GM12878 (cell line): ENCODE measurements around the gene CCDC137. TPM values are rescaled to one million over a fixed set of nuclear protein-coding genes. Genes with fewer than 3 reads are reported as not detected.

Source experiments
- ATAC-seq: fragments of 200-7000 bp; cut with Tn5 transposase; 3 replicates; pipeline ENCODE4 v1.9.1; 2020; ENCODE audit warnings: mild to moderate bottlenecking, moderate library complexity
- BruUV-seq: library from RNA; stranded (reverse); fragments of 400-500 nt; replicated peaks from 2 replicates; lab custom pipeline; 2021; lab: Mats Ljungman, UMichigan
- CTCF ChIA-PET: fragments of 300-600 bp; sonication (Branson Sonifier 250); formaldehyde crosslinking; extraction: SDS; loops from one replicate; lab custom pipeline; 2021; ENCODE audit warnings: inconsistent platforms; lab: Yijun Ruan, JAX
- POLR2A ChIA-PET: fragments of 350-600 bp; formaldehyde crosslinking; extraction: SDS; loops from one replicate; lab custom pipeline; 2021; ENCODE audit warnings: inconsistent platforms; lab: Charles Lee
- RAD21 ChIA-PET: fragments of 300-600 bp; sonication (Branson Sonifier 250); formaldehyde crosslinking; loops from one replicate; lab custom pipeline; 2023; ENCODE audit warnings: antibody characterized with exemption; ENCODE audit not compliant: unreplicated experiment; lab: Charles Lee
- SMC1A ChIA-PET: fragments of 300-600 bp; sonication (Branson Sonifier 250); formaldehyde crosslinking; loops from one replicate; lab custom pipeline; 2023; ENCODE audit not compliant: unreplicated experiment, uncharacterized antibody; lab: Charles Lee
- DNase-seq: peaks from one replicate; pipeline ENCODE4 v3.0.0-alpha.2; 2011; ENCODE audit warnings: low read depth, low spot score
- FAIRE-seq: peaks from 3 replicates; lab custom pipeline; 2011; peaks lifted over from hg19 to GRCh38; lab: Jason Lieb, UNC
- H2AFZ ChIP-seq: 2 replicates; pipeline ENCODE4 v1.6.0; 2011; ENCODE audit warnings: low read depth, low read length, control low read depth; ENCODE audit not compliant: control insufficient read depth
- H3K27ac ChIP-seq: 2 replicates; pipeline ENCODE4 v1.5.1; 2011; ENCODE audit warnings: control low read depth; ENCODE audit not compliant: control insufficient read depth, insufficient read depth
- H3K27me3 ChIP-seq, 2 experiments: replicated peaks in 1 of 2; 2 replicates each; pipeline versions ENCODE4 v1.6.0 to v1.6.1; 2011; ENCODE audit warnings: low read length in 1 of 2; ENCODE audit not compliant: control insufficient read depth in 2 of 2, insufficient read depth in 2 of 2
- H3K36me3 ChIP-seq, 2 experiments: 2 replicates each; pipeline ENCODE4 v1.5.1; 2011; ENCODE audit warnings: low read length in 1 of 2; ENCODE audit not compliant: control insufficient read depth in 2 of 2, insufficient read depth in 2 of 2
- H3K4me1 ChIP-seq: 2 replicates; pipeline ENCODE4 v1.6.1; 2011; ENCODE audit warnings: mild to moderate bottlenecking, low read length, moderate library complexity, mixed read lengths; ENCODE audit not compliant: control insufficient read depth, insufficient read depth
- H3K4me2 ChIP-seq: 2 replicates; pipeline ENCODE4 v1.6.0; 2011; ENCODE audit warnings: control low read depth; ENCODE audit not compliant: control insufficient read depth, insufficient read depth
- H3K4me3 ChIP-seq: fragments of 200-600 bp; sonication (generic); 2 replicates; pipeline ENCODE4 v1.5.1; 2016
- H3K79me2 ChIP-seq: 2 replicates; pipeline ENCODE4 v1.6.0; 2011; ENCODE audit warnings: low read length; ENCODE audit not compliant: control insufficient read depth, insufficient read depth
- H3K9ac ChIP-seq: 2 replicates; pipeline ENCODE4 v1.8.0; 2011; ENCODE audit warnings: low read length, control low read depth, mixed read lengths; ENCODE audit not compliant: control insufficient read depth, insufficient read depth
- H3K9me3 ChIP-seq: replicated peaks from 3 replicates; pipeline ENCODE4 v1.5.1; 2011; ENCODE audit warnings: mild to moderate bottlenecking, low read length; ENCODE audit not compliant: control insufficient read depth, insufficient read depth
- H4K20me1 ChIP-seq: 2 replicates; pipeline ENCODE4 v1.6.0; 2011; ENCODE audit not compliant: control insufficient read depth, insufficient read depth
- CBX5 ChIP-seq: sonication (generic); IDR thresholded peaks from 2 replicates; pipeline ENCODE4 v1.6.1; 2016; ENCODE audit warnings: low read depth, moderate library complexity, mild to moderate bottlenecking, inconsistent platforms
- LARP7 ChIP-seq: fragments of 450-650 bp; IDR thresholded peaks from 2 replicates; pipeline ENCODE4 v1.6.1; 2017; ENCODE audit warnings: mild to moderate bottlenecking
- RFX5 ChIP-seq: IDR thresholded peaks from 2 replicates; pipeline ENCODE4 v1.6.1; 2011; ENCODE audit warnings: low read depth, low read length, improper control_type of control experiment
- SREBF1 ChIP-seq: IDR thresholded peaks from 2 replicates; pipeline ENCODE4 v1.6.1; 2012; ENCODE audit warnings: mild to moderate bottlenecking, low read length
- STAT1 ChIP-seq: fragments of 450-650 bp; conservative IDR thresholded peaks from 2 replicates; pipeline ENCODE4 v1.6.1; 2014; ENCODE audit warnings: antibody characterized with exemption, mild to moderate bottlenecking
- TBL1XR1 ChIP-seq: IDR thresholded peaks from 2 replicates; pipeline ENCODE4 v1.6.1; 2012; ENCODE audit warnings: low read depth, low read length, improper control_type of control experiment
- WGBS: methylation state at CpG from one replicate; pipeline ENCODE4 v1.1.6; 2016; ENCODE audit warnings: low lambda C conversion rate; ENCODE audit not compliant: insufficient replicate concordance, insufficient coverage; ENCODE audit errors: missing lambda C conversion rate; 5-methylcytosine and 5-hydroxymethylcytosine counted together
- in situ Hi-C: fragments of 300-500 bp; cut with MboI; formaldehyde crosslinking; loops from 9 replicates; pipeline ENCODE4 v1.14.3; 2018; ENCODE audit warnings: mixed read lengths
- intact Hi-C: fragments of 100-400 bp; cut with micrococcal nuclease; formaldehyde crosslinking; loops from one replicate; pipeline ENCODE4 v1.14.2; 2022; ENCODE audit not compliant: unreplicated experiment
- polyA plus RNA-seq, 11 experiments: library from polyadenylated mRNA; depleted of rRNA in 4 of 11; unstranded in 6 of 11; stranded (reverse) in 5 of 11; fragments of >200 nt; fragmentation: Nextera tagmentation in 4 of 11; fragmentation: Illumina TruSeq in 1 of 11; extraction: Ambion mirVana in 4 of 11; extraction: Trizol in 1 of 11; gene quantifications; 1 replicate in 1 of 11; 2 replicates in 10 of 11; pipeline versions ENCODE4 v1.2.1 to v1.2.3, GENCODE V29; 2011 to 2016; ENCODE audit warnings: inconsistent platforms in 2 of 11, missing spikeins in 2 of 11, low read depth in 1 of 11
- total RNA-seq, 4 experiments: library from RNA; depleted of rRNA in 3 of 4; stranded (reverse); fragments of >200 nt in 3 of 4; fragmentation: Illumina TruSeq in 1 of 4; extraction: Trizol in 1 of 4; gene quantifications; 2 replicates each; pipeline versions ENCODE4 v1.2.1 to v1.2.3, GENCODE V29; 2013 to 2021
- TF ChIP-seq, protein P1 (sequence below): IDR thresholded peaks from 2 replicates; pipeline ENCODE4 v1.6.1; 2011; ENCODE audit warnings: mild to moderate bottlenecking, low read depth, low read length, moderate library complexity; ENCODE audit not compliant: insufficient replicate concordance
- TF ChIP-seq, protein P2 (sequence below): fragments of 150-350 bp; IDR thresholded peaks from 2 replicates; pipeline ENCODE4 v1.6.1; 2016; ENCODE audit warnings: low read depth, low read length

CCDC137 gene
- total and polyA plus RNA-seq, 10 of the 15 experiments (the other 5 are each of a cell fraction or from before 2014, with no cell fraction given), result 2.2 to 45.4 (median 22.1) TPM

DNA sequence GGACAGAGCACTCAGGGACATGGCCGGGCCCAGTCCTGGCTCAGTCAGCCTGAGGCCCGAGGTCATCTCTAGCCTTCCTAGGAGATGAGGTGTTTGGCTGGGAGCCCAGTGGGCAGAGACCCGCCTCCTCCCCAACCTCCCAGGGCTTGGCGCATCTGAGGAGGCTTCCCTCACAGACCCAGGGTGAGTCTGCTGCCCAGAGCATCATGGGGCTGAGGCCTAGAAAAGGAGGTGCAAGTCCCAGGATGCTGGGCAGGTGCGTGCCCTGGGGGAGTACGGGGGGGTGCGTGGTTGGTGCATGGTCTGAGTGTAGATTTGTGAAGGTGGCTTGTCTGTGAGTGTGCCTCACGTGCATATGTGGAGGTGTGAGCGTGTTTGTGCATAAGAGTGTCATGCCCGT, 14.8 kb upstream of the CCDC137 start:
- Histone ChIP-seq H3K9ac (no peak overlapping the region), H2AFZ (no peak overlapping the region), H3K27me3 (no peaks in the 10 kb centered on the region; a peak in 2 of 4 replicates), H3K36me3 (no peaks in the 10 kb centered on the region), H3K79me2 (no peaks in the 10 kb centered on the region), H3K9me3 (peaks cover 6% of the 10 kb centered on the region; the same call in 2 of the 3 replicates), H4K20me1 (no peaks in the 10 kb centered on the region), H3K27ac (no peak overlapping the region), H3K4me3 (no peak overlapping the region), H3K4me2 (no peak overlapping the region), H3K4me1 (0 out of 2 replicates have a peak, but pooled peaks cover 4% of the 10 kb centered on the region)
- in situ Hi-C loops (no loop called here), intact Hi-C loops (no loop called here)
- CTCF ChIA-PET, result no interaction called here
- RAD21 ChIA-PET, result no interaction called here
- FAIRE-seq, result no peak
- TF ChIP-seq, protein P1, sequence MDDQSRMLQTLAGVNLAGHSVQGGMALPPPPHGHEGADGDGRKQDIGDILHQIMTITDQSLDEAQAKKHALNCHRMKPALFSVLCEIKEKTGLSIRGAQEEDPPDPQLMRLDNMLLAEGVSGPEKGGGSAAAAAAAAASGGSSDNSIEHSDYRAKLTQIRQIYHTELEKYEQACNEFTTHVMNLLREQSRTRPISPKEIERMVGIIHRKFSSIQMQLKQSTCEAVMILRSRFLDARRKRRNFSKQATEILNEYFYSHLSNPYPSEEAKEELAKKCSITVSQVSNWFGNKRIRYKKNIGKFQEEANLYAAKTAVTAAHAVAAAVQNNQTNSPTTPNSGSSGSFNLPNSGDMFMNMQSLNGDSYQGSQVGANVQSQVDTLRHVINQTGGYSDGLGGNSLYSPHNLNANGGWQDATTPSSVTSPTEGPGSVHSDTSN, result no peak
- WGBS, result 63% methylated on average over 10 of the region's 10 CpGs
- no peak for ATAC-seq
- DNase-seq, result no peak
- no TSS peak for BruUV-seq
- POLR2A ChIA-PET, result no interaction called here
- SMC1A ChIA-PET, result no interaction called here

DNA sequence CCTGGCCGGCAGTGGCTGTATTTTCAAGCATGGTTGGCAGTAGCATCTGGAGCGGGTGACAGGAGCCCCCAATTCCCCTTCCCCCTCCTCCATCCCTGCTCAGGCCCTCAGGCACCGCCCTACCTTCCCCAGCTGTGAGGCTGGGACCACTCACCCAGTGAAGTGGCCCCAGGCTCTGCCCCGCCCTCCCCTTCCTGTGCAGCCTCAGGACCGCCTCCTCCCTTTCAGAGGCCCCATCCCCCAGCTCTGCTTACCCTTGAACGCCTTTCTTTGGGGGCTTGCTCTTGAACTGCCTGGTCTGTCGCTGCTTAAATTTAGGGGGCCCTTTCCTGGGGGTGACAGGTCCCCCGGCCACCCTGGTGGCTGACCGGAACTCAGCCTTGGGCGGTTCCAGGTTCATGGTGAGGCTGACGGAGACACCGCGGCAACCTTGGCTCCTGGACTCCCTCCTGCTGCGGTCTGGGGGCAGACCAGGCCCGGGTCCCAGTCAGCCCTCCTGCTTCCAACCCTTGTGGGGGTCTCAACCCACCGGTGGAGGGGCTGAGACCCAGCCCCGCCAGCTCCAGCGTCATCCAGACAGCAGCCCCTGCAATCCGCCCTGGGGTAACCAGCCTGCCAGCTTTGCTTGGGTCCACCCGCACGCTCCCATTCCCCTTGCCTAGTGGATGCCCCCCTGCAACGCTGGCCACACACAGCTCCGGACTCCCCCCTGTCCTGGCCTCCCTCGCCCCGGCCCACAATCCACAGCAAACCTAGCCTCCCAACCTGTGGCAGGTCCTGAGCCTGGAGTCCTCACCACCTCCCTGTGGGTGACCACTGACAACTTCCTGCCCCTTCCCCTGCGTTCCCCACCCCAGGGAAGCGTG, 13.4 kb upstream of the CCDC137 start:
- no peaks in the 10 kb centered on the region for H3K36me3 ChIP-seq
- BruUV-seq, result no TSS peak
- TF ChIP-seq STAT1, result no peak
- no peak for TF ChIP-seq RFX5
- peak; percentile 26; the same call in 1 of the 2 replicates for TF ChIP-seq LARP7
- no peak for TF ChIP-seq SREBF1
- TF ChIP-seq TBL1XR1, result no peak
- no peak for TF ChIP-seq CBX5
- TF ChIP-seq, protein P2, sequence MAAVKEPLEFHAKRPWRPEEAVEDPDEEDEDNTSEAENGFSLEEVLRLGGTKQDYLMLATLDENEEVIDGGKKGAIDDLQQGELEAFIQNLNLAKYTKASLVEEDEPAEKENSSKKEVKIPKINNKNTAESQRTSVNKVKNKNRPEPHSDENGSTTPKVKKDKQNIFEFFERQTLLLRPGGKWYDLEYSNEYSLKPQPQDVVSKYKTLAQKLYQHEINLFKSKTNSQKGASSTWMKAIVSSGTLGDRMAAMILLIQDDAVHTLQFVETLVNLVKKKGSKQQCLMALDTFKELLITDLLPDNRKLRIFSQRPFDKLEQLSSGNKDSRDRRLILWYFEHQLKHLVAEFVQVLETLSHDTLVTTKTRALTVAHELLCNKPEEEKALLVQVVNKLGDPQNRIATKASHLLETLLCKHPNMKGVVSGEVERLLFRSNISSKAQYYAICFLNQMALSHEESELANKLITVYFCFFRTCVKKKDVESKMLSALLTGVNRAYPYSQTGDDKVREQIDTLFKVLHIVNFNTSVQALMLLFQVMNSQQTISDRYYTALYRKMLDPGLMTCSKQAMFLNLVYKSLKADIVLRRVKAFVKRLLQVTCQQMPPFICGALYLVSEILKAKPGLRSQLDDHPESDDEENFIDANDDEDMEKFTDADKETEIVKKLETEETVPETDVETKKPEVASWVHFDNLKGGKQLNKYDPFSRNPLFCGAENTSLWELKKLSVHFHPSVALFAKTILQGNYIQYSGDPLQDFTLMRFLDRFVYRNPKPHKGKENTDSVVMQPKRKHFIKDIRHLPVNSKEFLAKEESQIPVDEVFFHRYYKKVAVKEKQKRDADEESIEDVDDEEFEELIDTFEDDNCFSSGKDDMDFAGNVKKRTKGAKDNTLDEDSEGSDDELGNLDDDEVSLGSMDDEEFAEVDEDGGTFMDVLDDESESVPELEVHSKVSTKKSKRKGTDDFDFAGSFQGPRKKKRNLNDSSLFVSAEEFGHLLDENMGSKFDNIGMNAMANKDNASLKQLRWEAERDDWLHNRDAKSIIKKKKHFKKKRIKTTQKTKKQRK, result no peak
- no peaks in the 10 kb centered on the region for H3K79me2 ChIP-seq
- in situ Hi-C loops (no loop called here), intact Hi-C loops (no loop called here)
- H3K4me1 ChIP-seq, result peaks cover 8% of the 10 kb centered on the region; the same call in 1 of the 2 replicates
- ChIA-PET RAD21 (no interaction called here), SMC1A (no interaction called here), CTCF (no interaction called here), POLR2A (no interaction called here)
- peak; percentile 84 for ATAC-seq
- peak overlapping the region; percentile 73 for H3K4me2 ChIP-seq
- no peak for FAIRE-seq
- H3K4me3 ChIP-seq, result peak overlapping the region; percentile 61
- peaks cover 6% of the 10 kb centered on the region; the same call in 2 of the 3 replicates for H3K9me3 ChIP-seq
- DNase-seq, result no peak
- no peaks in the 10 kb centered on the region; a peak in 2 of 4 replicates for H3K27me3 ChIP-seq
- peak overlapping the region; percentile 53 for H2AFZ ChIP-seq
- H4K20me1 ChIP-seq, result no peaks in the 10 kb centered on the region
- no peak overlapping the region for H3K27ac ChIP-seq
- 22% methylated on average over 25 of the region's 27 CpGs for WGBS
- H3K9ac ChIP-seq, result peak overlapping the region; percentile 32; the same call in 1 of the 2 replicates
